Esophagus squamous epithelium (tissue), 4 donors: ENCODE results near the gene DUSP28.

Source experiments
- POLR2A ChIP-seq, 4 donors: fragments of 450-650 bp; IDR thresholded peaks; one replicate each; pipeline ENCODE4 v1.6.1; 2017; ENCODE audit warnings: antibody characterized with exemption in 4 of 4, mild to moderate bottlenecking in 4 of 4, moderate library complexity in 3 of 4
- TF ChIP-seq, protein P1 (sequence below), 6 experiments: fragments of 450-650 bp in 4 of 6; fragments of 200-600 bp in 2 of 6; sonication (generic) in 2 of 6; IDR thresholded peaks; one replicate each; pipeline ENCODE4 v1.5.1; 2016 to 2019; ENCODE audit warnings: antibody characterized with exemption in 6 of 6, mild to moderate bottlenecking in 4 of 6, moderate library complexity in 4 of 6

DNA sequence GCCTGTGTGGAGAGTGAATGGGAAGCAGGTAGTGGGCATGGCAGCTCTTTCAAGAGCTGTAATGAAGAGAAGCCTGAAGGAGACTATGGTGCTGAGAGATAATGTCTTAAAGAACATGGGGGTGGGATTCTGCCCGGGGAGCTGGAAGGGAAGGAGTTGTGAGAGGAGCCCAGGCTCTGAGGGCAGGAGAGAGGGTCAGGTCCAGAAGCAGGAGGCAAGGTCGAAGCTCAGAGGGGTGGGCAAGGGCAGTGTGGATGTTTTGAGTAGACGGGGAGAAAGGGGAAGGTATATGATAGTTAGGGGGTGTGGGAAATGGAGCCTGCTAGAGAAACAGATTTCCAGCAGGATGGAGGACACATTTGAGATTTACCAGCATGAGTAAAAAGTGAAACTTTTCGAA, 28.5 kb downstream of the DUSP28 start:
- no peak for TF ChIP-seq POLR2A (IDR thresholded peaks at IDR 0.05)
- TF ChIP-seq, protein P1, sequence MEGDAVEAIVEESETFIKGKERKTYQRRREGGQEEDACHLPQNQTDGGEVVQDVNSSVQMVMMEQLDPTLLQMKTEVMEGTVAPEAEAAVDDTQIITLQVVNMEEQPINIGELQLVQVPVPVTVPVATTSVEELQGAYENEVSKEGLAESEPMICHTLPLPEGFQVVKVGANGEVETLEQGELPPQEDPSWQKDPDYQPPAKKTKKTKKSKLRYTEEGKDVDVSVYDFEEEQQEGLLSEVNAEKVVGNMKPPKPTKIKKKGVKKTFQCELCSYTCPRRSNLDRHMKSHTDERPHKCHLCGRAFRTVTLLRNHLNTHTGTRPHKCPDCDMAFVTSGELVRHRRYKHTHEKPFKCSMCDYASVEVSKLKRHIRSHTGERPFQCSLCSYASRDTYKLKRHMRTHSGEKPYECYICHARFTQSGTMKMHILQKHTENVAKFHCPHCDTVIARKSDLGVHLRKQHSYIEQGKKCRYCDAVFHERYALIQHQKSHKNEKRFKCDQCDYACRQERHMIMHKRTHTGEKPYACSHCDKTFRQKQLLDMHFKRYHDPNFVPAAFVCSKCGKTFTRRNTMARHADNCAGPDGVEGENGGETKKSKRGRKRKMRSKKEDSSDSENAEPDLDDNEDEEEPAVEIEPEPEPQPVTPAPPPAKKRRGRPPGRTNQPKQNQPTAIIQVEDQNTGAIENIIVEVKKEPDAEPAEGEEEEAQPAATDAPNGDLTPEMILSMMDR (IDR thresholded peaks at IDR 0.05) = no peak
